ENCODE data around the gene PARN.
"Not testable (repeated sequence)": the region's sequence is repeated elsewhere in the genome, so short reads cannot be mapped to it uniquely, and the experiment has no call there.

The PARN gene

GRCh38 chr16:14641926-14642325, 11.9 kb upstream of the PARN start:
- no peak for TF ChIP-seq CTCF (conservative IDR thresholded peaks at IDR 0.05; ENCODE audit: low read length)
- no peak overlapping the region for H3K4me3 ChIP-seq (ENCODE audit: low read length)
- DNase-seq (ENCODE audit: low read depth), result no peak

- no peak overlapping the region for H3K4me3 ChIP-seq (ENCODE audit: low read length)
- no peak for DNase-seq (ENCODE audit: low read depth)
- TF ChIP-seq CTCF (conservative IDR thresholded peaks at IDR 0.05; ENCODE audit: low read length), result no peak
Observed at GRCh38 chr16:14641206-14641605, 11.1 kb upstream of the PARN start.

GRCh38 chr16:14640538-14640937, 10.5 kb upstream of the PARN start:
- no peak for TF ChIP-seq CTCF (conservative IDR thresholded peaks at IDR 0.05; ENCODE audit: low read length)
- no peak for DNase-seq (ENCODE audit: low read depth)
- no peak overlapping the region for H3K4me3 ChIP-seq (ENCODE audit: low read length)

- H3K4me3 ChIP-seq (ENCODE audit: low read length); DNase-seq (ENCODE audit: low read depth): not testable (repeated sequence)
Observed at GRCh38 chr16:14636951-14637240, 6.8 kb upstream of the PARN start.

GRCh38 chr16:14636179-14636950, 6.3 kb upstream of the PARN start:
- not testable (repeated sequence) for H3K4me3 ChIP-seq (ENCODE audit: low read length); DNase-seq (ENCODE audit: low read depth)

GRCh38 chr16:14635395-14636165, 5.5 kb upstream of the PARN start:
- no peak overlapping the region for H3K4me3 ChIP-seq (ENCODE audit: low read length)
- TF ChIP-seq CTCF (conservative IDR thresholded peaks at IDR 0.05; ENCODE audit: low read length), result no peak
- DNase-seq (ENCODE audit: low read depth), result no peak

- peak overlapping the region; percentile 93 for H3K4me3 ChIP-seq (ENCODE audit: low read length)
- no peak for DNase-seq (ENCODE audit: low read depth)
- no peak for TF ChIP-seq CTCF (conservative IDR thresholded peaks at IDR 0.05; ENCODE audit: low read length)
Observed at GRCh38 chr16:14634389-14634725, 4.3 kb upstream of the PARN start.

All from AG10803 (cell line).